Measurements from ENCODE around the gene CFLAR. TPM values are rescaled to one million over a fixed set of nuclear protein-coding genes. Genes with fewer than 3 reads are reported as not detected.

Gene CFLAR
- polyA plus RNA-seq, 1 of the 3 experiments (the other 2 are of a cell fraction): 23.7 TPM

- WGBS (ENCODE audit: low lambda C conversion rate): 93% methylated on average over 29 of the region's 34 CpGs
- H3K36me3 ChIP-seq (replicated peaks in 1 of 2; ENCODE audit: control insufficient read depth in 1 of 2, insufficient read depth in 2 of 2, low read length in 1 of 2): peaks cover 33 to 58% of the 10 kb centered on the region in 2 experiments
- no peaks in the 10 kb centered on the region for H4K20me1 ChIP-seq (ENCODE audit: insufficient read depth)
- ChIA-PET CTCF (interaction anchor here (1.1 to 1.6 kb wide), 2 partner anchors 18 to 239 kb away, joined by 3 to 4 read pairs; no protein-coding TSS in a partner anchor), POLR2A (no interaction called here)
- H3F3A ChIP-seq (replicated peaks; ENCODE audit: insufficient read depth): peaks cover 3% of the 10 kb centered on the region
- TF ChIP-seq CHD2 (IDR thresholded peaks at IDR 0.05; ENCODE audit: low read length, partially characterized antibody) (no peak), GABPA (IDR thresholded peaks at IDR 0.05; ENCODE audit: low read depth) (no peak)
- H3K9me2 ChIP-seq: no peaks in the 10 kb centered on the region
- no peak overlapping the region for H2AFZ ChIP-seq (ENCODE audit: low read depth)
- H3K4me2 ChIP-seq: no peak overlapping the region
- H3K9me3 ChIP-seq: no peaks in the 10 kb centered on the region
- H3K27ac ChIP-seq (ENCODE audit: low read depth in 2 of 2, low read length in 1 of 2): no peak overlapping the region
- H3K27me3 ChIP-seq (ENCODE audit: insufficient read depth): no peaks in the 10 kb centered on the region
- H3K4me3 ChIP-seq (ENCODE audit: low read depth in 2 of 2, low read length in 1 of 2): no peak overlapping the region
- peaks cover 51% of the 10 kb centered on the region for H3K79me2 ChIP-seq (ENCODE audit: insufficient read depth)
- H3K9ac ChIP-seq: no peak overlapping the region
- peaks cover 0 to 6% of the 10 kb centered on the region in 2 experiments; a peak in 2 of 4 replicates for H3K4me1 ChIP-seq (ENCODE audit: control insufficient read depth in 1 of 2, insufficient read depth in 2 of 2, low read depth in 1 of 2, low read length in 1 of 2)
- DNase-seq: no peak
Observed at GRCh38 chr2:201139836-201140604, 24.1 kb downstream of the CFLAR start.

GRCh38 chr2:201144101-201145051 lies 28.4 kb downstream of the CFLAR start:
- H3K4me3 ChIP-seq (ENCODE audit: low read depth in 2 of 2, low read length in 1 of 2): no peak overlapping the region
- DNase-seq: peak; percentile 69
- no peaks in the 10 kb centered on the region for H3K9me3 ChIP-seq
- TF ChIP-seq FOXM1 (IDR thresholded peaks at IDR 0.05; ENCODE audit: low read depth): no peak
- TF ChIP-seq RAD21 (IDR thresholded peaks at IDR 0.05; ENCODE audit: low read length): peak; percentile 10; the same call in 1 of the 2 replicates
- no peak for TF ChIP-seq CHD2 (IDR thresholded peaks at IDR 0.05; ENCODE audit: low read length, partially characterized antibody)
- TF ChIP-seq RCOR1 (IDR thresholded peaks at IDR 0.05; ENCODE audit: low read length): peak; percentile 40; the same call in 1 of the 2 replicates
- TF ChIP-seq YY1 (IDR thresholded peaks at IDR 0.05; ENCODE audit: low read depth): no peak
- TF ChIP-seq PBX3 (IDR thresholded peaks at IDR 0.05): no peak
- 0 out of 2 replicates have a peak, but pooled peaks have one; percentile 14 for TF ChIP-seq RFX5 (IDR thresholded peaks at IDR 0.05; ENCODE audit: low read length)
- peak in 1 of 2 experiments; percentile 52; a peak in 1 of 4 replicates for TF ChIP-seq EP300 (IDR thresholded peaks at IDR 0.05; ENCODE audit: borderline replicate concordance in 1 of 2, low read depth in 1 of 2, low read length in 1 of 2)
- TF ChIP-seq MXI1 (IDR thresholded peaks at IDR 0.05; ENCODE audit: low read depth, low read length): peak; percentile 75; the same call in 1 of the 2 replicates
- no peak for TF ChIP-seq ZBTB33 (IDR thresholded peaks at IDR 0.05; ENCODE audit: borderline replicate concordance, low read depth)
- ChIA-PET CTCF (interaction anchor here (1.2 to 2.4 kb wide), 8 partner anchors 14 to 432 kb away, joined by 3 to 17 read pairs (median 3); no protein-coding TSS in a partner anchor), POLR2A (interaction anchor here (1.0 kb wide), 1 partner anchor 28 kb away, joined by 3 read pairs; no protein-coding TSS in a partner anchor)
- no peak overlapping the region for H2AFZ ChIP-seq (ENCODE audit: low read depth)
- H3K4me2 ChIP-seq: no peak overlapping the region
- H3K9ac ChIP-seq: no peak overlapping the region
- peaks cover 20% of the 10 kb centered on the region for H3F3A ChIP-seq (replicated peaks; ENCODE audit: insufficient read depth)
- H4K20me1 ChIP-seq (ENCODE audit: insufficient read depth): no peaks in the 10 kb centered on the region
- WGBS (ENCODE audit: low lambda C conversion rate): 63% methylated on average over 5 of the region's 5 CpGs
- H3K79me2 ChIP-seq (ENCODE audit: insufficient read depth): peaks cover 27% of the 10 kb centered on the region
- peaks cover 7 to 51% of the 10 kb centered on the region in 2 experiments for H3K36me3 ChIP-seq (replicated peaks in 1 of 2; ENCODE audit: control insufficient read depth in 1 of 2, insufficient read depth in 2 of 2, low read length in 1 of 2)
- H3K27me3 ChIP-seq (ENCODE audit: insufficient read depth): no peaks in the 10 kb centered on the region
- H3K27ac ChIP-seq (ENCODE audit: low read depth in 2 of 2, low read length in 1 of 2): peak overlapping the region; percentile 24 to 53; a peak in 3 of 4 replicates
- H3K4me1 ChIP-seq (ENCODE audit: control insufficient read depth in 1 of 2, insufficient read depth in 2 of 2, low read depth in 1 of 2, low read length in 1 of 2): peaks cover 6 to 9% of the 10 kb centered on the region in 2 experiments; a peak in 3 of 4 replicates
- no peaks in the 10 kb centered on the region for H3K9me2 ChIP-seq

Measured in SK-N-SH (cell line).